Stimulated activated CD4-positive, alpha-beta T cell treated with anti-CD3 and anti-CD28 coated beads, Interleukin-15, amount 100 ng/mL, for 24 hours (primary cell): ENCODE measurements around the gene MT1E.

ENCODE experiments used
- DNase-seq: peaks from one replicate; pipeline ENCODE4 v3.0.0-alpha.2; 2020

MT1E gene

DNA sequence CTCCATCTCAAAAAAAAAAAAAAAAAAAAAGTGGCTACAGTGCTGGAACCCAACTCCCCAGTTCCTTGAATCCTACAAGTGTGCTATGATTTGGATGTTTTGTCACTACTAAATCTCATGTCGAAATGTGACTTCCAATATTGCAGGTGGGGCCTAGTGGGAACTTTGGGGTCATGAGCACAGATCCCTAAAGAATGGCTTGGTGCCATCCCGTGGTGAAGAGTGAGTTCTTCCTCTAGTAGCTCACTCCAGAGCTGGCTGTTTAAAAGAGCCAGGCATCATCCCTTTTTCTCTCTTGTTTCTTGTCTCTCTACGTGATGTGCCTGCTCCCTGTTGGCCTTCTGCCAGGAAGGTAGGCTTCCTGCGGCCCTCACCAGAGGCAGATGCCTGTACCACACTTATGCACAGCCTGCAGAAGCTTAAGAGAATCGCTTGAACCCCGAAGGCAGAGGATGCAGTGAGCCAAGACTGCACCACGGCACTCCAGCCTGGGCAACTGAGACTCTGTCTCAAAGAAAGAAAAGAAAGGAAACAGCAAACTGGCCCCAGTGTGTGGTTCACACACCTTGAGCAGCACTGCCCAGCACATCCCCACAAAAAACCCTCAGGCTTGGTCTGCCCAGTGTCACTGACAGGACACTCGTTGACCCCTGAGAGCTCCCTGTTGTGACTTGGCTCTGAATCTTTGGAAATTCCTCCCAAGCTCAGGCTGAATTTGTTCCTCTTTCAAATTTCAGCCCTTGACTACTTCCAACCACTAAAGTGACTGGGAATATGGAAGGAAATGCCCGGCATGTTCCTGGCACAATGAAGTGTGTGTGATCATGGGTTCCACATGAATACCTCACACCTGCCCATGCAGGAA, 3.1 kb downstream of the MT1E start:
- no peak for DNase-seq

DNA sequence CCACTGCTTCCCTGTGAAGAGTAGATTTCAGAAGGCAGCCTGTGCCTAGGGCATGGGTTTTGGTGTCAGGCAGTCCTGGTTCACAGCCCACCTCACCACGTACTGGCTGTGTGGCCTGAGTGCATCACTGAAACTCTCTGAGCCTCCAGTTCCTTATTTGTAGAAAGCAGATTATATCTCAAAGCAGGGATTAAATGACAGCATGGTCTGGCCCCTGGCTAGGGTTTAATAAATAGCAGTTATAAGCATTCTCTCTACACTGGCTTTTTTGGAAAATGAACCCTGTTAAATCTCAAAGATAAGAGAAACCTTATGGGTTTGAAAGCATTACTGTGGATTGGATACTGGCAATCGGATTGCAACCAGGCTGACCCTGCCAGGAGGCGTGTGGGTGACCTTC, 4.0 kb downstream of the MT1E start:
- DNase-seq = no peak

DNA sequence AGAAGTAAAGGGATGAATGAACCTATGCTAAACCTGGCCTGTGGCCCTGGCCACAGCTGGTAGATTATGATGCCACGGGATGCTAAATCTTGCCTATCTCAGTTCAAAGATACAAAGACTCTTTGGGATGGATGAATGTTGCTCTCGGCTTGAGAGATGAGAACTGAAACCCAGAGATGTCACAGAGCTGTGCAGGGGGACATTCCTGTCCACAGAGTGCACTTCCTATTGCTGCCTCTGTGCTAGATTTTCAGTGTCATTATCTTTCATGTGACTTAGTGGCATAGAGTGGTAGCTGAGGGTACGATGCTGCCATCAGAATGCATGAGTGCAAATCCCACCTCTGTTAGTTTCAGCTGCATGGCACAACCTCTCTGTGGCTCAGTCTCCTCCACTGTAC, 4.6 kb downstream of the MT1E start:
- no peak for DNase-seq

DNA sequence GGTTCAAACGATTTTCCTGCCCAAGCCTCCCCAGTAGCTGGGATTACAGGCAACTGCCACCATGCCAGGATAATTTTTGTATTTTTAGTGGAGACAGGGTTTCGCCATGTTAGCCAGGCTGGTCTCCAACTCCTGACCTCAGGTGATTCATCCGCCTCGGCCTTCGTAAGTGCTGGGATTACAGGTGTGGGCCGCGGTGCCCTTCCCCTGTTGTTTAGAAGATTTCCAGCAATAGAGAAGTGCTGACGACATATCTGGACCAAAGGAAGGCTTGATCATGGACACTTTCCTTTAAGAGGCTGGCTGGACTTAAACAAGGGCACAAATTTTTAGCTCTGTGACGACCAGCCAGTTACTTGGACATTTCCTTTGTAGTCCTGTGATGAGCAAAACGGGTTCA, 5.6 kb downstream of the MT1E start:
- DNase-seq = no peak

DNA sequence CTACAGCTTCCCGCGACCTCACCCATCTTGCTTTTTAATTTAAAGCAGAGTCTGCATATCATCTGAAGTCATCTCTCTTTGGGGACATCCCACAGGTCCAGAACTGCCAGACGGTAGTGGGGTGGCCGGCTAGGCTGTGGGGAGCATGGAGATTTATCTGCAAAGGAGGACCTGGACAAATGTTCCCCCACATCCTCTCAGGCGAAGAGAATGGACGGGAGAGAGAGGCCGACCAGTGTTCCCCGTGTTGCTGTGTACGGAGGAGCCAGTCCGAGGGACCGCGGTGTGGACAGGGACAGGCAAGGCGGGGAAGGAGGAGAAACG, 6.2 kb downstream of the MT1E start:
- DNase-seq = no peak

DNA sequence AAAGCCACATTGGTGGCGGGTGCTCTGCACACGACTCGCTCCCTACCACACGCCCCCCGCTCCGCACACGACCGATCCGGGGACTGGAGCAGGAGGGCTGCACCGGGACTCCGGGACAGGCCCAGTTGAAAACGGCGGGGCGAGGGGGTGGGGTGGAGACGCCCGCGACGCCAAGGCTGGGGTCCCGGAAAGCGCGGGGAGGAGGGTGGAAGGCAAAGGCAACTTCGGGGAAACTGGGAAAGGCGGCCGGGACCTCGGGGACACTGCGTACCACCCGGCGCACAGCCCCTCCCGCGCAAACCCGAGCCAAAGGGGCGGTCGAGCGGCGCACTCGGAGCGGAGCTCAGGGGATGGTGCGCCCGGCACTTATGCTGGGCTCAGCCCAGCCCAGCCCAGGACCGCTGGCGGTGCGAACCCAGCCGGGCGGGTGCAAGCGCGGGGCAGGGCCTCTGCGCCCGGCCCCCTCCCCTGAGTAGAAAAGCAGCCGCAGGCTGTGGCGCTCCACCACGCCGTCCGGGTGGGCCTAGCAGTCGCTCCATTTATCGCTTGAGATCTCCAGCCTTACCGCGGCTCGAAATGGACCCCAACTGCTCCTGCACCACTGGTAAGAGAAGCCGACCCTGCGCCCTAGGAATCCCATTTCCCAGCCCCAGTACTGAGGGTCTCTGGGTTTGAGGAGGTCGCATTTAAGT, 6.7 kb downstream of the MT1E start, which contains the start of gene MT1M:
TSS of gene MT1M (plus strand) at position 504 of the 692 bp plus-strand sequence. CDS start at position 577, 73 bp downstream.
- no peak for DNase-seq

DNA sequence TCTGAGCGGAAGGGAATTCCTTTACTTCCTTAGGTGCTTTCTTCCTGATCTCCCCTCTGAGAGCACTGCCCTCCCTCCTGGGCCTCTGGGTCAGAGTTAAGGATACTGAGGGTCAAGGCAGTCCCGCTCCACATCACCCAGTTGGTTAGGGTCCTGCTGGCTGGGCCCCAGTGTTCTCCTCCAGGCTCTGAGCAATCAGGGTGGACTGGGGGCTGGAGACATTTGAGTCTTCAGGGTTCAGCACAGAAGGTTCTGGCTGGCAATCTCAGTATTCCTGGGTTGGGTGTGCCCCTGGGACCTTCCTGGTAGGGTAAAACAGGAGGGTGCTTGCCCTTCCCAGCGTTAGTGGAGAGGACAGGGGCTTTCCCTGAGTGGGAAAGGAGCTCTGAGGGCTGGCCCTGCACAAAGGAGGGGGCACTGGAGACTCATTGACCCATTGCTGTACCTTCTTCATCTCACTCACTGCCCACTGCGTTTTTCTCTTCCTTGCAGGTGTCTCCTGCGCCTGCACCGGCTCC, 7.3 kb downstream of the MT1E start:
- DNase-seq = no peak

DNA sequence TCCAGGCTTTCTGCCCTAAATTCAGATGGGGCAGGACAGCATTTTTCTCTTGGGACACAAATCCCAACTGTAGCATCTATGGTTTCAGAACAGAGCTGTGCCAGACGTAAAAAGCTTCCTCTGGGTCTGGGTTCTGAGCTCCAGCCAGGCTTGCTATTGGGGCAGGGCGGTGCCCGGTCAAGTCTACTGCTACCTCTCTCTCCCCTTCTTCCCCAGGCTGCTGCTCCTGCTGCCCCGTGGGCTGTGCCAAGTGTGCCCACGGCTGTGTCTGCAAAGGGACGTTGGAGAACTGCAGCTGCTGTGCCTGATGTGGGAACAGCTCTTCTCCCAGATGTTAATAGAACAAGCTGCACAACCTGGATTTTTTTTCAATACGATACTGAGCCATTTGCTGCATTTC, 8.0 kb downstream of the MT1E start:
- no peak for DNase-seq

DNA sequence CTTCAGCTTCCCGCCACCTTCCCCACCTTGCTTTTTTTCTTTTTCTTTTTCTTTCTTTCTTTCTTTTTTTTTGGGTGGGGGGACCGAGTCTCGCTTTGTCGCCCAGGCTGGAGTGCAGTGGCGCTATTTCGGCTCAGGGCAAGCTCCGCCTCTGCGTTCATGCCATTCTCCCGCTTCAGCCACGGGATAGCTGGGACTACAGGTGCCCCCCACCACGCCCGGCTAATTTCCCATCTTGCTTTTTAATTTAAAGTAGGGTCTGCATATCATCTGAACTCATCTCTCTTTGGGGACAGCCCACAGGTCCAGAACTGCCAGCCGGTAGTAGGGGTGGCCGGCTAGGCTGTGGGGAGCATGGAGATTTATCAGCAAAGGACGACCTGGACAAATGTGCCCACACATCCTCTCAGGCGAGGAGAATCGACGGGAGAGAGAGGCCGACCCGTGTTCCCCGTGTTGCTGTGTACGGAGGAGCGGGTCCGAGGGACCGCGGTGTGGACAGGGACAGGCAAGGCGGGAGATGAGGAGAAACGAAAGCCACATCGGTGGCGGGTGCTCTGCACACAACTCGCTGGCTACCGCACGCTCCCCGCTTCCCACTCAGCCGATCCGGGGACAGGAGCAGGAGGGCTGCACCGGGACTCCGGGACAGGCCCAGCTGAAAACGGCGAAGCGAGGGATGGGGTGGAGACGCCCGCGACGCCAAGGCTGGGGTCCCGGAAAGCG, 9.3 kb downstream of the MT1E start:
- no peak for DNase-seq

DNA sequence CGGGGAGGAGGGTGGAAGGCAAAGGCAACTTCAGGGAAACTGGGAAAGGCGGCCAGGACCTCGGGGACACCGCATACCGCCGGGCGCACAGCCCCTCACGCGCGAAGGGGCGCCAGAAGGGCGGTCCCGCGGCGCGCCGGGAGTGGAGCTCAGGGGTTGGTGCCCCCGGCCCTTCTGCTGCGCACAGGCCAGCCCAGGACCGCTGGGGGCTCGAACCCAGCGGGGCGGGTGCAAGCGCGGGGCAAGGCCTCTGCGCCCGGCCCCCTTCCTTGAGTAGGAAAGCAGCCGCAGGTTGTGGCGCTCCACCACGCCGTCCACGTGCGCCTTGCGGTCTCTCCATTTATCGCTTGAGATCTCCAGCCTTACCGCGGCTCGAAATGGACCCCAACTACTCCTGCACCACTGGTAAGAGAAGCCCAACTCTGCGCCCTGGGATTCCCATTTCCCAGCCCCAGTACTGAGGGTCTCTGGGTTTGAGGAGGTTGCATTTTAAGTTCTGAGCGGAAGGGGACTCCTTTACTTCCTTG, 9.9 kb downstream of the MT1E start:
- DNase-seq = peak; percentile 37

DNA sequence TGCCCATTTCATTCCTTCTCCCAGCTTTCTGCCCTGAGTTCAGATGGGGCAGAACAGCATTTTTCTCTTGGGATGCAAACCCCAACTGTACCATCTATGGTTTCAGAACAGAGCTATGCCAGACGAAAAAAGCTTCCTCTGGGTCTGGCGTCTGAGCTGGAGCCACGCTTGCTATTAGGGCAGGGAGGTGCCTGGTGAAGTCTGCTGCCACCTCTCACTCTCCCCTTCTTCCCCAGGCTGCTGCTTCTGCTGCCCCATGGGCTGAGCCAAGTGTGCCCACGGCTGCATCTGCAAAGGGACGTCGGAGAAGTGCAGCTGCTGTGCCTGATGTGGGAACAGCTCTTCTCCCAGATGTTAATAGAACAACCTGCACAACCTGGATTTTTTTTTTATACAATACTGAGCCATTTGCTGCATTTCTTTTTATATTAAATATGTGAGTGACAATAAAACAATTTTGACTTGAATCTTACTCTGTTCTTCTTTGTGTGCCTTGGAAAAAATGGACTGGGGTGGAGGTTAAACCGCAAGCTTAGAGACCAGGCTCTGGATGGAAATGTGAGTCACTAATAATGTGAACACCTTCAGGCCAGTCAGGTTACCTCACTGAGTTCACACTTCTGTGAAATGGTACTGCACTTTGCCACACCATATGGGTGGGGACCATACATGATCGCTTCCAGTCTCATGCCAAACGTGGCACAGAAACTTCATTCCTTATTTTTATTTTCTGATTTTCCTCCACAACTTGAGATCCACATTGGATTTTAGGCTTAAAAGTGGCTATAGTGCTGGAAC, 11.2 kb downstream of the MT1E start:
- no peak for DNase-seq

DNA sequence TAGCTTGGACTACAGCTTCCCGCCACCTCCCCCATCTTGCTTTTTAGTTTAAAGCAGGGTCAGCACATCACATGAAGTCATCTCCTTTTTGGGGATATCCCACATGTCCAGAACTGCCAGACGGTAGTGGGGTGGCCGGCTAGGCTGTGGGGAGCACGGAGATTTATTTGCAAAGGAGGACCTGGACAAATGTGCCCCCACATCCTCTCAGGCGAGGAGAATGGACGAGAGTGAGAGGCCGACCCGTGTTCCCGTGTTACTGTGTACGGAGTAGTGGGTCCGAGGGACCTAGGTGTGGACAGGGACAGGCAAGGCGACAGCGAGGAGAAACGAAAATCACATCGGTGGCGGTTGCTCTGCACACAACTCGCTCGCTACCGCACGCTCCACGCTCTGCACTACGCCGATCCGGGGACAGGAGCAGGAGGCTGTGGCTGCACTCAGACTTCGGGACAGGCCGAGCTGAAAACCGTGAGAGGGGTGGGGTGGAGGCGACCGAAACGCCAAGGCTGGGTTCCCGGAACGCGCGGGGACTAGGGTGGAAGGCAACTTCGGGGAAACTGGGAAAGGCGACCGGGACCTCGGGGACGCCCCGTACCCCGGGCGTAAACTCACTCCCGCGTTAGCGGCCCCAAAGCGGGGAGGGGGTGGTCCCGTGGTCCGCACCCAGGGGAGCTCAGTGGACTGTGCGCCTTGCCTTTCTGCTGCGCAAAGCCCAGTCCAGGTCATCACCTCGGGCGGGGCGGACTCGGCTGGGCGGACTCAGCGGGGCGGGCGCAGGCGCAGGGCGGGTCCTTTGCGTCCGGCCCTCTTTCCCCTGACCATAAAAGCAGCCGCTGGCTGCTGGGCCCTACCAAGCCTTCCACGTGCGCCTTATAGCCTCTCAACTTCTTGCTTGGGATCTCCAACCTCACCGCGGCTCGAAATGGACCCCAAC, 12.5 kb downstream of the MT1E start, which contains the start of gene MT1A:
TSS of gene MT1A (plus strand) at position 853 of the 937 bp plus-strand sequence. CDS start at position 926, 73 bp downstream.
- peak; percentile 43 for DNase-seq

DNA sequence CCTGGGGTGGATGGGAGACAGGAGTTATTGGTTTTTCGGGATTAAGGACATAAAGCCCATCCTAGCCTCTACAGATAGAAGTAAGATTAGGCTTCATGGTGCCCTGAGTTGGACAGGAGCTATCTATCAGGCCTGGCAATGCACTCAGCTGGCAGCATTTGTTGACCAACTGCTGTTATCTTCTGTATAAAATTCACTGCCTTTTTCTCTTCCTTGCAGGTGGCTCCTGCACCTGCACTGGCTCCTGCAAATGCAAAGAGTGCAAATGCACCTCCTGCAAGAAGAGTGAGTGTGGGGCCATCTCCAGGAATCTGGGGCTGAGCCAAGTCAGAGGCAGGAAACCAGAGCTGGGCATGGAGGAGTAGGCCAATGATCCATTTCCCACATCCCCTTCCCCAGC, 13.5 kb downstream of the MT1E start:
- DNase-seq = no peak

DNA sequence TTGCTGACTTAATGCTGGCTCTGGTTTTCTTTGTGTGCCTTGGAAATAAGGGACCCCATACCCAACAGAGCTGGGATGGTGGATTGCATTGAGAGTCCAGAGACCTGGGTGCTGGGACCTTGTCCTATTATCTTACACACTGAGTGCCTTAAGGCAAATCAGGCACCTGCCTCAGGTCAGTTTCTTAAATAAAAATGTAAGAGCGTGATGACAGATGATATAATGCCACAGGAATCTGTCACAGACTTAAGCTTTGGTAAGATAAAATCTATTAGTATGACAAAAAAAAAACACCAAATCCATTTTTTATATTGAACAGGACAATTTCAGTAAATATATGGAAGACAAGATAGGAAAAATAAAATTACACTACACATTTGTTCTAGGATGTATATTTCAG, 14.5 kb downstream of the MT1E start:
- no peak for DNase-seq

DNA sequence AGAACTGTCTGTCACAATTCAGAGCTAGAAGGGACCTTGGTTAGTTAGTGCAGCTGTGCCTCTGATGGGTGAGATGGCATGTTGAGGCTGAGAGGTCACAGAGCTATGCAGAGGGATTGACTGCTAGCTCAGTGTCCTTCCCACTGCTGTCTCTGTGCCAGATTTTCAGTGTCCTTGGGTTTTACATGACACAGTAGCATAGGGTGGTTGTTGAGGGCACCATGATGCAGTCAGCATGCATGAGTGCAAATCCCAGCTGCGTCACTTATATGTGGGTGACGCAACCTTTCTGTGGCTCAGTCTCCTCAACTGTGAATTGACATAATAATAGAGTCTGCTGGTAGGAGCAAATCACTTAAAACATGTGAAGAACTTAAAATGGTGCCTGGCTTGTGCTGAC, 15.6 kb downstream of the MT1E start:
- no peak for DNase-seq

DNA sequence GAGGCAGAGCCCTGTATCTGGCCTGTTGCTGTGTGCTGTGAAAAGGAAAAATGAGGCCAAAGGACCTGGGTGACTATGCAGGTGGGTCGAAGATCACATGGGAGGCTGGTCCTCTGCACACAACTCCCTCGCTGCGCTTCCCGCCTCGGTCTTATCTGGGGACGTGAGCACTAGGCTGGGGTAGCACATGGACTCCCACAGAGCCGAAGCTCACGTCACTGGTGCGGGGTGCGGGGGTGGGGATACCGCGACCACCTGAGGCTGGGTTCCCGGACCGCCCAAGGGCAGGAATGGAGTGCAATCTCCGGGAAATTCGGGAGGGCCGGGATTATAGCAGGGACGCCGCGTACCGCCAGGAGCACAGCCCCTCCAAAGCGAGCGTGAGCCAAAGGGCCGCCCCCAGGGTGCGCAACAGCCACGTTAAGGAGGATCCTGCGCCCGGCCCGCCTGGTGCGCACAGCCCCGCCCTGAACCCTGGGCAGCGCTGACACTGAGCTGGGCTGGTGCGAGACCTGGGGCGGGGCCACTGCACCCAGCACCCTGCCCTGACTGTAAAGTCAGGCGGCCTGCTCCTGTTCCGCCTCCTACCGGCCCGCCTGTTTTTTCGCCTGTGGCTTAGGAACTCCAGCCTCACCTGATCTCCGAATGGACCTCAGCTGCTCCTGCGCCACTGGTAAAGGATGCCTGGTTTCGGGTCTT, 17.6 kb downstream of the MT1E start:
- DNase-seq = peak; percentile 86

DNA sequence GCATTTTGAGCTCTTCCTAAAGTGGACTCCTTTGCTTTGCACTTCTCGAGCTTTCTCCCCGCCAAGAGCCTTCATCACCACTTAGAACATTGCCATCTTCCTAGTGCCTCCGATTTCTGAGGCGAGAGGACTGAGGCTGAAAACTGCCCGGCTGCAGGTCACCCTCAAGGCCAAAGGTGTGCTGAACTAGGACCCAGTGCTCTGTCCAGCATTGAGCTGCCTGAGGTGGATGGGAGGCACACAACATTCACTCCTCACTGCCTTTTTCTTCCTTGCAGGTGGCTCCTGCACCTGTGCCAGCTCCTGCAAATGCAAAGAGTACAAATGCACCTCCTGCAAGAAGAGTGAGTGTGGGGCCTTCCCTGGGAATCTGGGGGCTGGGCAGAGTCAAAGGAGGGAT, 18.3 kb downstream of the MT1E start:
- no peak for DNase-seq

DNA sequence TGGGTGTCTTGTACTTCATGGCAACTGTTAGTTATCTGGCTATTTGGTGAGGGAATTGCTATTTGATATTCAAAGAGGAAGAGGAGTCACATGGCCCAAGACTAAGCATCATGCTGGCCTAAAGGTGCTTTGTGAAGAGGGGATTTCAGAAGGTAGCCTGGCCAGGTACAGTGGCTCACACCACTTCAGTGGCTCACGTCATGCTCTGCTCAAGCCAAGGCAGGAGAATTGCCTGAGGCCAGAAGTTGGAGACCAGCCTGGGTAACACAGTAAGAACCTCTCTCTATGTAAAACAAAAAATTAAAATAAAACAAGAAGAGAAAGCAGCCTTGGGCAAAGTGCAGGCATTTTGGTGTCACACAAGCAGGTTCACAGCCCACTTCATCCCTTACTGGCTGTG, 19.7 kb downstream of the MT1E start:
- DNase-seq = no peak

DNA sequence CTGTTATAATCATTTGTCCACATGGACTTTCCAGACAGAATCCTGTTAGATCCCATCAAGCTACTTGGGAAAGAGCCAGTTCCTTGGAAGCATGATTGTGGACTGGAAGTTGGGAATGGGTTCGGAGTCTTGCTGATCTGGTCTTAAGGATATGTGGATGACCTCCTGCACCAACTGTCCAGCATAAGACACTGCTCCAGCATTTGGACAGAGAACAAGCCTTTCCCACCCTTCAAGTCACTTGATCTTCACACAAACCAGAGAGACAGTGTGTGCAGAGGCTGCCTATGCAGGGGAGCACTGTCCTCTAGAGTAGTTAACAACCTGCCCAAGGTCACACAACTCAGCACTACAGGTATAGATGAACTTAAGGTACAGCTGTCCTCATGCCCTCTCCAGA, 20.3 kb downstream of the MT1E start:
- no peak for DNase-seq

DNA sequence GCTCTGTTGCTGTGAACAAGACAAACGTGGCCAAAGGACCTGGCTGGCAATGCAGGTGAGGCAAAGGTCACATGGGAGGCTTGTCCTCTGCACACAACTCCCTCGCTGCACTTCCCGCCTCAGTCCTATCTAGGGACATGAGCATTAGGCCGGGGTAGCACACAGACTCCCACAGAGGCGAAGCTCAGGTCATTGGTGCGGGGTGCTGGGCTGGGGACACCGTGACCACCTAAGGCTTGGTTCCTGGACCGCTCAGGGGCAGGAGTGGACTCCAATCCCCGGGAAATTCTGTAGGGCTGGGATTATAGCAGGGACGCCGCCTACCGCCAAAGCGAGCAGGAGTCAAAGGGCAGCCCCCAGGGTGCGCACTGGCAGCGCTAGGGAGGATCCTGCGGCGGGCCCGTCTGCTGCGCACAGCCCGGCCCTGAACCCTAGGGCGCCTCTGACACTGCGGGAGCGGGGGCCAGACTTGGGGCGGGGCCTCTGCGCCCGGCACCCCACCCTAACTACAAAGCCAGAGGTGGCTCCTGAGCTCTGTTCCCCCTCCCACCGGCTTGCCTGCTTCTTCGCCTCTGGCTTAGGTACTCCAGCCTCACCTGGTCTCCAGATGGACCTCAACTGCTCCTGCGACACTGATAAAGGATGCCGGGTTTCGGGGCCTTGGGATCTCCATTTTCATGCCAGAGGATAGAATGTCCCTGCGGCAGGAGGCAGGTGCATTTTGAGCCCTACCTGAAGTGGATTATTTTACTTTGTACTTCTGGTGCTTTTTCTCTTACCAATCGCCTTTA, 22.3 kb downstream of the MT1E start:
- DNase-seq = no peak
